Measurements from ENCODE around the gene CMSS1. TPM values are rescaled to one million over a fixed set of nuclear protein-coding genes. Genes with fewer than 3 reads are reported as not detected.

The CMSS1 gene
- total RNA-seq, 4 donors from 2014 or later = 1.8 to 41.2 (median 17.0) TPM

GRCh38 chr3:99882436-99883137 is 64.9 kb downstream of the CMSS1 start:
- Histone ChIP-seq H3K4me1 (no peaks in the 10 kb centered on the region), H3K36me3 (no peaks in the 10 kb centered on the region), H3K27ac (peak overlapping the region; percentile 67 to 72), H3K27me3 (no peaks in the 10 kb centered on the region), H3K9me3 (no peaks in the 10 kb centered on the region), H3K4me3 (no peak overlapping the region)
- no peak for TF ChIP-seq POLR2A (IDR thresholded peaks at IDR 0.05)
- no peak for TF ChIP-seq CTCF (IDR thresholded peaks at IDR 0.05)
- DNase-seq = no peak
- intact Hi-C loops (cut with DNase I; ENCODE audit: low total_unique reads) = no loop called here

- Histone ChIP-seq H3K27me3 (no peaks in the 10 kb centered on the region), H3K36me3 (no peaks in the 10 kb centered on the region), H3K9me3 (no peaks in the 10 kb centered on the region), H3K4me3 (no peak overlapping the region), H3K4me1 (no peaks in the 10 kb centered on the region), H3K27ac (no peak overlapping the region)
- TF ChIP-seq POLR2A (IDR thresholded peaks at IDR 0.05) = no peak
- no peak for TF ChIP-seq CTCF (IDR thresholded peaks at IDR 0.05)
- intact Hi-C loops (cut with DNase I; ENCODE audit: low total_unique reads) = no loop called here
- DNase-seq = no peak
These were observed 65.4 kb downstream of the CMSS1 start for GRCh38 chr3:99883138-99883461.

- Histone ChIP-seq H3K9me3 (no peaks in the 10 kb centered on the region), H3K4me1 (no peaks in the 10 kb centered on the region), H3K36me3 (no peaks in the 10 kb centered on the region), H3K27me3 (no peaks in the 10 kb centered on the region), H3K4me3 (no peak overlapping the region), H3K27ac (no peak overlapping the region)
- no peak for DNase-seq
- intact Hi-C loops (cut with DNase I; ENCODE audit: low total_unique reads) = no loop called here
- TF ChIP-seq POLR2A (IDR thresholded peaks at IDR 0.05) (no peak), CTCF (IDR thresholded peaks at IDR 0.05) (no peak)
These were observed 66.0 kb downstream of the CMSS1 start for GRCh38 chr3:99883693-99884092.

DNA sequence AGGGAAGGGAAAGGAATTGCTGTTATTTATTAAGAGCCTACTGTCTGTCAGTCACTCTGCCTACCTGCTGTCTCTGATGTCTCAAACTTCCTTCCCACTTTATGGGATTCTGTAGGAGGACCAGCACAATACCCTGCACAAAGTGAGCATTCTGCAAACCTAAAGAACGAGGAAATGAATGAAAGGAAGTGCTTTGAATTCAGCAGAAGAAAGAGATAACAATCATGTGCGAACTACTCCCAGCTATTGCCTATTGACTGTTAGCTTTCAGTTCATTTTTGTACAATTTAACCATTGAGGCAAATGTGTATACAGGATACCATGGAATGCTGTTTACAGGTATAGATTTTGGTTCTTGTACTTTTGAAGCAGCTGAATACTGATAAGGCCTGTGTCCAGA is 66.8 kb downstream of the CMSS1 start:
- H3K4me3 ChIP-seq = no peak overlapping the region
- intact Hi-C loops (cut with DNase I; ENCODE audit: low total_unique reads) = no loop called here
- H3K27ac ChIP-seq = no peak overlapping the region
- no peaks in the 10 kb centered on the region for H3K27me3 ChIP-seq
- no peaks in the 10 kb centered on the region for H3K36me3 ChIP-seq
- H3K9me3 ChIP-seq = no peaks in the 10 kb centered on the region
- TF ChIP-seq CTCF (IDR thresholded peaks at IDR 0.05) = no peak
- no peak for TF ChIP-seq POLR2A (IDR thresholded peaks at IDR 0.05)
- no peak for DNase-seq
- no peaks in the 10 kb centered on the region for H3K4me1 ChIP-seq

GRCh38 chr3:99885085-99885484 is 67.4 kb downstream of the CMSS1 start:
- no peak for TF ChIP-seq POLR2A (IDR thresholded peaks at IDR 0.05)
- no peak for TF ChIP-seq CTCF (IDR thresholded peaks at IDR 0.05)
- H3K36me3 ChIP-seq = no peaks in the 10 kb centered on the region
- DNase-seq = no peak
- H3K4me1 ChIP-seq = no peaks in the 10 kb centered on the region
- H3K4me3 ChIP-seq = no peak overlapping the region
- no peaks in the 10 kb centered on the region for H3K27me3 ChIP-seq
- intact Hi-C loops (cut with DNase I; ENCODE audit: low total_unique reads) = no loop called here
- no peaks in the 10 kb centered on the region for H3K9me3 ChIP-seq
- H3K27ac ChIP-seq = no peak overlapping the region

All from uterus (tissue), 4 donors.